GM23338 (cell line): Measurements from ENCODE around the gene TGIF1.

ENCODE experiments used
- EZH2 ChIP-seq: fragments of 200-600 bp; sonication (generic); IDR thresholded peaks from one replicate; pipeline ENCODE4 v1.8.0; 2017; ENCODE audit warnings: antibody characterized with exemption, mild to moderate bottlenecking, low read depth; ENCODE audit not compliant: unreplicated experiment
- EZH2phosphoT487 ChIP-seq: fragments of 200-600 bp; sonication (generic); IDR thresholded peaks from one replicate; pipeline ENCODE4 v1.8.1; 2018; ENCODE audit warnings: antibody characterized with exemption; ENCODE audit not compliant: unreplicated experiment
- JUNB ChIP-seq: IDR thresholded peaks from one replicate; pipeline ENCODE4 v1.6.1; 2016; ENCODE audit warnings: antibody characterized with exemption; ENCODE audit not compliant: unreplicated experiment
- POLR2AphosphoS5 ChIP-seq: IDR thresholded peaks from 2 replicates; pipeline ENCODE4 v1.6.1; 2016; ENCODE audit warnings: antibody characterized with exemption, low read depth
- TF ChIP-seq, protein P1 (sequence below), 2 experiments: fragments of 200-600 bp in 1 of 2; sonication (generic) in 1 of 2; conservative IDR thresholded peaks; 2 replicates each; pipeline versions ENCODE4 v1.5.1 to v1.6.1; 2016 to 2017; ENCODE audit warnings: antibody characterized with exemption in 2 of 2, low read depth in 2 of 2, mild to moderate bottlenecking in 2 of 2, moderate library complexity in 1 of 2

DNA sequence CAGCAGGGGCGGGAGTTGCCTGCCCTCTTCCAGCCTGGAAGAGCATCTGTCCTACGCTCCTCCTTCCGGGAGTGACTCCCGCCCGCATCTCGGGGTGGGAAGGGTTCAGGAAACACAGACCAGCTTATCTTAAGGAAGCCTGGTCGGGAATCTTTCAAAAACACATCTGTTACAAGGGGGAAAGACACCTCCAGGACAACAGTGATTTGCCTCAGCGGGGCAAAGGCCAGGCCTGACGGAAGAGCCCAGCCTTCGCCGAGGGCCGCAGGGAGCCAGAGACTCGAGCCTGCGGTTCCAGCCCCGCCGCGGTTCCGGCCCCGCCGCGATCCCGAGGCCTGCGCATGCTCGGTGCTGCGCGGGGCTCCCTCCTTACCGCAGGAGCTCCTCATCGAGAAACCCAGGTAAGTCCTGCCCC lies 38.1 kb upstream of the TGIF1 start:
- TF ChIP-seq, protein P1, sequence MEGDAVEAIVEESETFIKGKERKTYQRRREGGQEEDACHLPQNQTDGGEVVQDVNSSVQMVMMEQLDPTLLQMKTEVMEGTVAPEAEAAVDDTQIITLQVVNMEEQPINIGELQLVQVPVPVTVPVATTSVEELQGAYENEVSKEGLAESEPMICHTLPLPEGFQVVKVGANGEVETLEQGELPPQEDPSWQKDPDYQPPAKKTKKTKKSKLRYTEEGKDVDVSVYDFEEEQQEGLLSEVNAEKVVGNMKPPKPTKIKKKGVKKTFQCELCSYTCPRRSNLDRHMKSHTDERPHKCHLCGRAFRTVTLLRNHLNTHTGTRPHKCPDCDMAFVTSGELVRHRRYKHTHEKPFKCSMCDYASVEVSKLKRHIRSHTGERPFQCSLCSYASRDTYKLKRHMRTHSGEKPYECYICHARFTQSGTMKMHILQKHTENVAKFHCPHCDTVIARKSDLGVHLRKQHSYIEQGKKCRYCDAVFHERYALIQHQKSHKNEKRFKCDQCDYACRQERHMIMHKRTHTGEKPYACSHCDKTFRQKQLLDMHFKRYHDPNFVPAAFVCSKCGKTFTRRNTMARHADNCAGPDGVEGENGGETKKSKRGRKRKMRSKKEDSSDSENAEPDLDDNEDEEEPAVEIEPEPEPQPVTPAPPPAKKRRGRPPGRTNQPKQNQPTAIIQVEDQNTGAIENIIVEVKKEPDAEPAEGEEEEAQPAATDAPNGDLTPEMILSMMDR (conservative IDR thresholded peaks at IDR 0.05; ENCODE audit: low read depth in 2 of 2) = no peak
- TF ChIP-seq EZH2 (no peak), EZH2phosphoT487 (no peak), POLR2AphosphoS5 (no peak), JUNB (no peak)
